HepG2 (cell line): Measurements from ENCODE around the gene SCFD2. TPM values are rescaled to one million over a fixed set of nuclear protein-coding genes. Genes with fewer than 3 reads are reported as not detected.

ENCODE experiments used
- ATAC-seq: fragments of 200-7000 bp; cut with Tn5 transposase; 3 replicates; pipeline ENCODE4 v1.9.1; 2020; ENCODE audit warnings: mild to moderate bottlenecking, moderate library complexity
- BruUV-seq: library from RNA; stranded (reverse); fragments of 400-500 nt; replicated peaks from 2 replicates; lab custom pipeline; 2021; lab: Mats Ljungman, UMichigan
- CTCF ChIA-PET: fragments of 300-600 bp; formaldehyde crosslinking; extraction: SDS; loops from one replicate; lab custom pipeline; 2021; ENCODE audit warnings: low total read pairs, inconsistent platforms, low intra/inter-chr PET ratio; lab: Yijun Ruan, JAX
- POLR2A ChIA-PET: fragments of 350-600 bp; sonication (Branson Sonifier 250); formaldehyde crosslinking; loops from one replicate; lab custom pipeline; 2020; ENCODE audit warnings: antibody characterized with exemption, inconsistent platforms; lab: Yijun Ruan, JAX
- DNase-seq: peaks from one replicate; pipeline ENCODE4 v3.0.0-alpha.2; 2015; ENCODE audit warnings: low spot score
- FAIRE-seq: peaks from 3 replicates; lab custom pipeline; 2011; peaks lifted over from hg19 to GRCh38; lab: Jason Lieb, UNC
- H2AFZ ChIP-seq: one replicate; pipeline ENCODE4 v1.6.1; 2011; ENCODE audit warnings: low read length, inconsistent platforms
- H3K27ac ChIP-seq: fragments of 300-600 bp; 3 replicates; pipeline ENCODE4 v1.8.0; 2011; ENCODE audit warnings: mixed run types, mild to moderate bottlenecking, mixed read lengths, low read length, inconsistent platforms; ENCODE audit not compliant: insufficient read depth; ENCODE audit errors: extremely low read length
- H3K27me3 ChIP-seq, 2 experiments: fragments of 200-600 bp in 1 of 2; 2 replicates in 1 of 2; 3 replicates in 1 of 2; pipeline versions ENCODE4 v1.6.0 to v1.8.0; 2011; ENCODE audit warnings: low read length in 2 of 2, mild to moderate bottlenecking in 2 of 2, moderate library complexity in 2 of 2, inconsistent platforms in 1 of 2; ENCODE audit not compliant: insufficient read depth in 2 of 2, control insufficient read depth in 1 of 2
- H3K36me3 ChIP-seq, 2 experiments: fragments of 200-600 bp in 1 of 2; replicated peaks in 1 of 2; 2 replicates in 1 of 2; 3 replicates in 1 of 2; pipeline versions ENCODE4 v1.5.1 to v1.8.0; 2011; ENCODE audit warnings: low read length in 2 of 2, inconsistent platforms in 1 of 2; ENCODE audit not compliant: insufficient read depth in 2 of 2, control insufficient read depth in 1 of 2
- H3K4me1 ChIP-seq: 2 replicates; pipeline ENCODE4 v1.5.1; 2012; ENCODE audit warnings: low read length, inconsistent platforms; ENCODE audit not compliant: insufficient read depth
- H3K4me2 ChIP-seq: 2 replicates; pipeline ENCODE4 v1.6.0; 2011; ENCODE audit warnings: low read depth, low read length, inconsistent platforms
- H3K4me3 ChIP-seq, 3 experiments: fragments of 200-600 bp in 1 of 3; sonication (generic), shearing (Covaris generic) in 1 of 3; replicated peaks in 1 of 3; 2 replicates each; pipeline ENCODE4 v1.5.1; 2011 to 2016; ENCODE audit warnings: low read length in 3 of 3, inconsistent platforms in 2 of 3, low read depth in 2 of 3, mild to moderate bottlenecking in 2 of 3, control low read depth in 1 of 3, mixed read lengths in 1 of 3; ENCODE audit not compliant: insufficient read depth in 1 of 3
- H3K79me2 ChIP-seq: one replicate; pipeline ENCODE4 v1.6.1; 2011; ENCODE audit warnings: low read length, inconsistent platforms; ENCODE audit not compliant: insufficient read depth
- H3K9ac ChIP-seq: 2 replicates; pipeline ENCODE4 v1.6.0; 2011; ENCODE audit warnings: mild to moderate bottlenecking, low read depth, low read length, inconsistent platforms; ENCODE audit not compliant: insufficient read depth
- H3K9me3 ChIP-seq: 2 replicates; pipeline ENCODE4 v1.5.1; 2012; ENCODE audit warnings: mild to moderate bottlenecking, low read length
- H4K20me1 ChIP-seq: 2 replicates; pipeline ENCODE4 v1.6.0; 2011; ENCODE audit warnings: inconsistent platforms, mild to moderate bottlenecking, low read length, moderate library complexity; ENCODE audit not compliant: insufficient read depth
- BHLHE40 ChIP-seq: IDR thresholded peaks from 2 replicates; pipeline ENCODE4 v1.6.1; 2011; ENCODE audit warnings: low read length, improper control_type of control experiment
- CCAR2 ChIP-seq: fragments of 200-400 bp; formaldehyde crosslinking; optimal IDR thresholded peaks from 2 replicates; pipeline ENCODE3; 2018; ENCODE audit warnings: low read depth, mild to moderate bottlenecking, low read length, moderate library complexity
- MAFG ChIP-seq: sonication (generic); formaldehyde crosslinking; IDR thresholded peaks from 2 replicates; pipeline ENCODE4 v1.5.1; 2020; ENCODE audit warnings: mild to moderate bottlenecking, missing genetic modification reagents
- ZFP90 ChIP-seq: sonication (generic); formaldehyde crosslinking; IDR thresholded peaks from 2 replicates; pipeline ENCODE4 v1.8.0; 2022; ENCODE audit warnings: missing genetic modification reagents, mild to moderate bottlenecking, inconsistent platforms, borderline replicate concordance
- WGBS: methylation state at CpG from one replicate; pipeline ENCODE4 v1.1.6; 2017; ENCODE audit warnings: low lambda C conversion rate; 5-methylcytosine and 5-hydroxymethylcytosine counted together
- in situ Hi-C: cut with HindIII; loops from 2 replicates; pipeline ENCODE4 v1.10.0; 2017; ENCODE audit warnings: low pct_unique_long_range_greater_than_20kb; ENCODE audit not compliant: extremely low pct_ligation_motif_present
- intact Hi-C: fragments of 100-400 bp; cut with micrococcal nuclease; formaldehyde crosslinking; loops from one replicate; pipeline ENCODE4 v1.10.0; 2022; ENCODE audit not compliant: unreplicated experiment
- polyA plus RNA-seq, 8 experiments: library from polyadenylated mRNA; depleted of rRNA in 3 of 8; stranded (reverse) in 7 of 8; unstranded in 1 of 8; fragments of >200 nt; fragmentation: Illumina TruSeq in 4 of 8; extraction: Trizol in 4 of 8; gene quantifications; 2 replicates each; pipeline versions ENCODE4 v1.2.1 to v1.2.3, GENCODE V29; 2011 to 2016; ENCODE audit warnings: low read depth in 4 of 8, missing spikeins in 1 of 8, mixed read lengths in 1 of 8; ENCODE audit not compliant: insufficient read depth in 1 of 8
- total RNA-seq, 5 experiments: library from RNA; depleted of rRNA; stranded (reverse); fragments of >200 nt; fragmentation: Illumina TruSeq; extraction: Trizol; gene quantifications; 2 replicates each; pipeline ENCODE4 v1.2.3, GENCODE V29; 2016; ENCODE audit warnings: low read depth in 1 of 5
- TF ChIP-seq, protein P1 (sequence below): sonication (generic); formaldehyde crosslinking; IDR thresholded peaks from 2 replicates; pipeline ENCODE4 v1.4.0; 2020; ENCODE audit warnings: missing genetic modification reagents

SCFD2 gene
- total and polyA plus RNA-seq, 2 of the 13 experiments (the other 11 are each of a cell fraction or from before 2014, with no cell fraction given): 4.6 to 15.6 TPM

DNA sequence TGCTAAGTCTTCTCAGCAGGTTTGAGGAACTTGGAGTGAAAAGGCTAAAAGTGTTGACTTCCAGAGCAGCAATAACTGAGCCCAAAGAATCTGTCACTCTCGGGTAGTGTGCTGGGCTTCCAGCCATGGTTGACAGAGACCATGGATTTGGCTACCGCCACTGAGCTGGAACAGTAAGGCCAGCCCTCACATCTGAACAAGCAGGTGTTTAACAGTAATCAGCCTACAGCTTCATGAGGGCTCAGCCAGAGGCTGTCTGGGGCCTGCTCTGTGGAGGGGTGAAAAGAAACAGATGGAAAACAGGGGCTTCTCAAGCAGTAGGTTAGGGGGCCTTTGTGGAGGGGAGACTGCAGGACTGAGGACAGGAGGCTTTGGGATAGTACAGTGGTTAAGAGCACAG lies 488.8 kb downstream of the SCFD2 start:
- 94% methylated on average over 2 of the region's 2 CpGs for WGBS
- Histone ChIP-seq H3K4me1 (no peaks in the 10 kb centered on the region), H3K27me3 (no peaks in the 10 kb centered on the region; a peak in 1 of 5 replicates), H3K36me3 (peaks cover 0 to 1% of the 10 kb centered on the region in 2 experiments; a peak in 2 of 5 replicates), H3K9me3 (no peaks in the 10 kb centered on the region), H3K79me2 (no peaks in the 10 kb centered on the region), H2AFZ (no peak overlapping the region), H4K20me1 (no peaks in the 10 kb centered on the region), H3K4me2 (no peak overlapping the region), H3K9ac (no peak overlapping the region), H3K4me3 (no peak overlapping the region), H3K27ac (no peak overlapping the region)
- ATAC-seq (no peak), DNase-seq (no peak), FAIRE-seq (no peak)
- intact Hi-C loops: loop anchor here (5.0 kb wide), 1 partner anchor 1215 kb away; no protein-coding TSS in a partner anchor
- TF ChIP-seq, protein P1, sequence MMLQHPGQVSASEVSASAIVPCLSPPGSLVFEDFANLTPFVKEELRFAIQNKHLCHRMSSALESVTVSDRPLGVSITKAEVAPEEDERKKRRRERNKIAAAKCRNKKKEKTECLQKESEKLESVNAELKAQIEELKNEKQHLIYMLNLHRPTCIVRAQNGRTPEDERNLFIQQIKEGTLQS (CRISPR knock-in tag): no peak
- TF ChIP-seq ZFP90 (CRISPR knock-in tag) (no peak), CCAR2 (no peak)
- POLR2A ChIA-PET: no interaction called here
- CTCF ChIA-PET: no interaction called here
- in situ Hi-C loops: no loop called here
- no TSS peak for BruUV-seq

DNA sequence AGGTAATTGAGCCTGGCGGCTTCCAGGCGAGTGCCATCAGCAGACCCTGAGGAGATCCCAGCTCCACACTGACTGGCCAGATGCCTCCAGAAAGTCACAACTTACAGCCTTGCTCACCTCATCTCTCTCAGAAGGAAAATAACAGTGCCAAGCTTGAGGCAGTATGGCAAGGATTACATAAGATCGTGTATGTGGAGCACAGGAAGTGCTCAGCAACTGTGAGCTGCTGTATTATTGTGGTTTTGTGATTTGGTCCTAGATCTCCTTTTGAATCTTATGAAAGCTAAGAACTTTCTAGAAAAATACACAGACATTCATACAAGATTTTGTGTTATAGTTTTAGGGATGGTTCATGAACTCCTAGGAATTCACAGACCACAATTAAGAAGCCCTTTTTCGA lies 489.8 kb downstream of the SCFD2 start:
- Histone ChIP-seq H3K4me1 (no peaks in the 10 kb centered on the region), H3K27me3 (no peaks in the 10 kb centered on the region; a peak in 1 of 5 replicates), H3K4me3 (no peak overlapping the region), H3K9ac (no peak overlapping the region), H2AFZ (no peak overlapping the region), H3K4me2 (no peak overlapping the region), H3K79me2 (no peaks in the 10 kb centered on the region), H3K27ac (no peak overlapping the region), H3K9me3 (no peaks in the 10 kb centered on the region), H3K36me3 (peaks cover 0 to 1% of the 10 kb centered on the region in 2 experiments; a peak in 2 of 5 replicates), H4K20me1 (no peaks in the 10 kb centered on the region)
- no TSS peak for BruUV-seq
- ChIA-PET POLR2A (no interaction called here), CTCF (no interaction called here)
- TF ChIP-seq MAFG: no peak
- no peak for TF ChIP-seq BHLHE40
- 89% methylated on average over 4 of the region's 4 CpGs for WGBS
- DNase-seq: no peak
- no peak for FAIRE-seq
- intact Hi-C loops (loop anchor here (5.0 kb wide), 1 partner anchor 1216 kb away; no protein-coding TSS in a partner anchor), in situ Hi-C loops (no loop called here)
- no peak for ATAC-seq
